NCI-H1048 (cell line): Measurements from ENCODE around the gene DHRS12.

Experiments used
- DNase-seq: peaks from one replicate; lab custom pipeline; 2025; lab: John Stamatoyannopoulos, UW

DHRS12 gene

DNA sequence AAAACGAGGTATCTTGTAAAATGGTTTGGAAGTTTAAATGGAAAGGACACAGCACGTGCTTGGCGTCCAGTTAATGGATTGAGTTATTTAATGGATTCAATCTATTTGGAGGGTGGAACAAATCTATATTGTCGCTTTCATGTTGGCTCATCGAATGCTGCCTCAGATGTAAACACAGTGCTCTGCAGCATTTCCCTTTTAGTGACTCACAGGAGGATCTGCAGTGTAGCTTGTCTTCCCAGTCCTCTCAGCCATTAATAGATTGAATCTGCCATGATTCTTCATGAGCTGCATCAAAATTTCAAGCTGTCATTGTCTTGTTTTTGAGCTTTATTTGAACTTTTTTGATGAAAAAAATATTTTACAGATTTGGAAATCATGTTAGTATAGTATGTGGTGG is 44.7 kb downstream of the DHRS12 start:
- no peak for DNase-seq

DNA sequence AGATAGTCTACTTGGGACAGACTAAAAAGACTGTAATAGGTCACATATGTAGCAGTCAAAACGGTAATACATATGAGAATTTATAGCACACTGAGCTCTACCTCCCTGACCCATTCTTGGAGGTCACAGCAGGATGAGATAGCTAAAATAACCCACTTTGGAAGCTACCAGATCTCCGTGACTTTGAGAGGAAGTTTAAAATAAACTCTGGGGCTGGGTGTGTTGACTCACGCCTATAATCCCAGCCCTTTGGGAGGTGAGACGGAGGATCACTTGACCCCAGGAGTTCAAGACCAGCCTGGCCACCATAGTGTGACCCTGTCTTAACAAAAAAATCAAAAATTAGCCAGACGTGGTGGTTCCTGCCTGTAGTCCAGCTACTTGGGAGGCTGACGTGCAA is 45.3 kb downstream of the DHRS12 start:
- DNase-seq, result no peak

DNA sequence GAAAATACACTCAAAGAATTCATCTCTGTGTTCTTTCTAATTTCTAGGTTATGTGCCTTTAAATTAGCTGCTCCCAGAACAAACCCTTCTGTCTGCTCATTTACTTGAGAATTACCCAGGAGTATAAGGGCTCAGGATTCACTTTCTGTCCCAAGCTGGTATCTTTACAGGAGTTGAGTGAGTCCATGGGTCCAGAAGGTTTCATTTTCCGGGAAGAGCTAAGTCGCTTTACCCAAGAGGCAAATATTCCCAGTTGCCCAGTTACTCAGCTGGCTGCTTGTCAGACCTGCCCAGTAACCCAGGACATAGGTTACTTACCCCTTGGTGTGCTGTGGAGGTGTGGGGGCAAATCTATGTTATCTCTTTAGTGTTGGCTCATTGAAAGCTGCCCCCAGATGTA is 47.3 kb downstream of the DHRS12 start:
- DNase-seq, result no peak

DNA sequence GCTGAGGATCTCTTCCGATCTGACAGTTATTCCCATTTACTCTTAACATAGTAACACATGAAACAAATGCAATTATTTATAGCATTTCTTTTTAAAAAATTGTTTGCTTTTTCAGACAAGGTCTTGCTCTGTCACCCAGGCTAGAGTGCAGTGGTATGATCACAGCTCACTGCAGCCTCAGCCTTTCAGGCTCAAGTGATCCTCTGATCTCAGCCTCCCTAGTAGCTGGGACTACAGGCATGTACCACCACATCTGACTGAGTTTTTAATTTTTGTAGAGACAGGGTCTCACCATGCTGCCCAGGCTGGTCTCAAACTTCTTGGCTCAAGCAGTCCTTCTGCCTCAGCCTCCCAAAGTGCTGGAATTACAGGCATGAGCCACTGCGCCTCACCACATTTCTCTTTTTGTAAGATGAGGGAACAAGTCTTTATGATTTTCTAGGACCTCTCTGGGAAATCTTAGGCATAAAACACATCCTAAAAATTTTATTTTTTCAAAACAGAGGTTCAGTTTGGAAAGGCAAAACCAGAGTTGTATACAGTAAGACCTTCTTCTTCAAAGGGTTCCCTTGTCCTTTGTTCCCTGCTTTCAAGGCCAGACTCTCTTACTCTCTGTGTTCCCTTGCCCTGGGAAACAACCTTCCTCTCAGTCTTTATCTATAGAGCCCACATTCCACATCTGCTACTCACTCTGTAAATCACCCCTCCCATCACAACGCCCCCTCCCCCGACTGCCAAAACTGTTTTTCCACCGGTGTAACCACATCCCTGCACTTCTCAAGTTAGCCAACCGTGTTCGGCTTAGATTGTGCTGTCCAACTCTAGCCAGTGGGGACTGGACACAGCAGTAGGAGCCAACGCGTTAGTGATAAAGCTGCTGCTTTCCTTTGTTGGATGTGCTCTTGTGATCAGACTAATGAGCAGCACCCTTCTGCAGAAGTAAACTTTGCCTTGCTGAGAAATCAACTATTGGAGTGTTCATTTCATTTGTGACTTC is 56.2 kb downstream of the DHRS12 start:
- DNase-seq, result no peak

GRCh38 chr13:51746802-51747201 is 57.2 kb downstream of the DHRS12 start:
- DNase-seq, result no peak

DNA sequence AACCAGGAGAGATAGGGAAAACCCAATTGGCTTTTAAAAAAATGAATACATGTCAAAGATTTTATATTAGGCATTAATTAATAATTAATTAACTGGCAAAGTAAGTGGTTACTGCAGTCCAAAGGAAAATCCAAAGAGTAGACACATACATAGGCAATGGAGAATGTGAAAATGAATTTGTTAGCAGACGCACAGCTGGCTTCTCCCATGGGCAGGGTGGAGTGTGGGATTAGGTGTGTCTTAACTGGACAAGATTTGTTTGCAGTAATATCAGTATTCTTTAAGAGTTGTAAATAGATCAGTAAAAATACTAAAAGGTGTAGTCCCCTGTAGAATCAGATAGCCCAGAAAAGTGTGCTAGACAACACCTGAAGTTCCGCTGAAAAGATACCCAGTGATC is 58.7 kb downstream of the DHRS12 start:
- no peak for DNase-seq

DNA sequence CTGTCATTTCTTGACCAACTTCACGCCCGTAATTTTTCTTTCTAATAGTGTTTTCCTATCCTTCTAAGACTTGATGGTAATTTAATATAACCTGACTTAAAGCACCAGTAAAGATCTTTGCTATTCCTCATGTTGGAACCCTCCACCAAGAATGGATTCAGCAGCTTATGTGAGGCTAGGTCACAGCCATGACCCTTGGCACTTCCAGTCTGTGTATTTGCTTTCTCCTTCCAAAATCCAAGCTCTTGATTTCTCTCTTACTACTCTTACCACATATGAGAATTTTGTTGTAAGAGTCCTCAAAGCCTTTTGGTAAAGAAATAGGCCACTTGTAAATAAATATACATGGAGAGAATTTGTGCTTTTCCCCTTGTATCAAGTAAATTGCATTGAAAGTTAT is 61.4 kb downstream of the DHRS12 start:
- no peak for DNase-seq

GRCh38 chr13:51742031-51742430 is 61.9 kb downstream of the DHRS12 start:
- no peak for DNase-seq

GRCh38 chr13:51740698-51741097 is 63.3 kb downstream of the DHRS12 start:
- DNase-seq, result no peak

- DNase-seq, result no peak
These were observed 64.8 kb downstream of the DHRS12 start for GRCh38 chr13:51739027-51739764.

GRCh38 chr13:51738226-51738905 is 65.6 kb downstream of the DHRS12 start:
- DNase-seq, result no peak

GRCh38 chr13:51737609-51738008 is 66.4 kb downstream of the DHRS12 start:
- no peak for DNase-seq

- no peak for DNase-seq
These were observed 69.2 kb downstream of the DHRS12 start for GRCh38 chr13:51734786-51735185.

GRCh38 chr13:51733374-51734298 is 70.3 kb downstream of the DHRS12 start:
- no peak for DNase-seq

GRCh38 chr13:51731759-51732158 is 72.2 kb downstream of the DHRS12 start:
- DNase-seq, result no peak

- DNase-seq, result no peak
These were observed 73.0 kb downstream of the DHRS12 start for GRCh38 chr13:51730927-51731326.

GRCh38 chr13:51729866-51730553 is 74.0 kb downstream of the DHRS12 start:
- no peak for DNase-seq

- DNase-seq, result no peak
These were observed 75.0 kb downstream of the DHRS12 start for GRCh38 chr13:51728972-51729371.

GRCh38 chr13:51728275-51728673 is 75.7 kb downstream of the DHRS12 start:
- no peak for DNase-seq

- DNase-seq, result no peak
These were observed 76.2 kb downstream of the DHRS12 start for GRCh38 chr13:51727634-51728274.
